ENCODE measurements around the gene NEU4.

- TF ChIP-seq POLR2A (IDR thresholded peaks at IDR 0.05; ENCODE audit: low read depth, low read length) = no peak
- no peak for TF ChIP-seq MAFK (IDR thresholded peaks at IDR 0.05; ENCODE audit: low read depth, low read length)
- no peak for TF ChIP-seq CTCF (conservative IDR thresholded peaks at IDR 0.05; ENCODE audit: low read depth, low read length)
- TF ChIP-seq BHLHE40 (IDR thresholded peaks at IDR 0.05; ENCODE audit: low read depth, low read length) = no peak
- TF ChIP-seq RAD21 (IDR thresholded peaks at IDR 0.05; ENCODE audit: low read length) = no peak
- TF ChIP-seq NFE2L2 (IDR thresholded peaks at IDR 0.05; ENCODE audit: low read depth, low read length) = no peak
Measured at GRCh38 chr2:241794250-241794823, 14.7 kb upstream of the NEU4 start.
